HepG2 (cell line): ENCODE data around the gene CUL7. TPM values are rescaled to one million over a fixed set of nuclear protein-coding genes. Genes with fewer than 3 reads are reported as not detected.
A peak's percentile ranks its signal among the peaks of the same experiment; 100 is the strongest.

Experiments used
- ETV5 ChIP-seq: IDR thresholded peaks from 2 replicates; pipeline ENCODE4 v1.6.1; 2018; ENCODE audit warnings: missing biosample characterization, missing genetic modification reagents, inconsistent platforms, borderline replicate concordance
- FOXM1 ChIP-seq: sonication (generic); formaldehyde crosslinking; IDR thresholded peaks from 2 replicates; pipeline ENCODE4 v1.5.0; 2020; ENCODE audit warnings: missing genetic modification reagents
- KAT2B ChIP-seq: fragments of 150-350 bp; IDR thresholded peaks from 2 replicates; pipeline ENCODE4 v1.6.1; 2014; ENCODE audit warnings: low read depth, low read length, borderline replicate concordance
- KDM4B ChIP-seq: sonication (generic); formaldehyde crosslinking; IDR thresholded peaks from 2 replicates; pipeline ENCODE4 v1.4.0; 2020; ENCODE audit warnings: missing genetic modification reagents
- ONECUT2 ChIP-seq: sonication (generic); formaldehyde crosslinking; IDR thresholded peaks from 2 replicates; pipeline ENCODE4 v1.4.0; 2020; ENCODE audit warnings: missing genetic modification reagents
- RBAK ChIP-seq: sonication (generic); formaldehyde crosslinking; IDR thresholded peaks from 2 replicates; pipeline ENCODE4 v1.5.1; 2020; ENCODE audit warnings: mild to moderate bottlenecking, missing genetic modification reagents
- SOX5 ChIP-seq: IDR thresholded peaks from 2 replicates; pipeline ENCODE4 v1.6.1; 2016; ENCODE audit warnings: borderline replicate concordance
- YY1 ChIP-seq: IDR thresholded peaks from 2 replicates; pipeline ENCODE4 v1.6.1; 2011; ENCODE audit warnings: low read length, low read depth, moderate library complexity, mild to moderate bottlenecking; ENCODE audit not compliant: insufficient read depth, insufficient replicate concordance
- ZNF20 ChIP-seq: sonication (generic); formaldehyde crosslinking; IDR thresholded peaks from 2 replicates; pipeline ENCODE4 v1.4.0; 2020; ENCODE audit warnings: mild to moderate bottlenecking, moderate library complexity, missing genetic modification reagents
- ZNF563 ChIP-seq: sonication (generic); formaldehyde crosslinking; IDR thresholded peaks from 2 replicates; pipeline ENCODE4 v1.8.0; 2022; ENCODE audit warnings: mild to moderate bottlenecking, moderate library complexity, missing genetic modification reagents
- polyA plus RNA-seq, 8 experiments: library from polyadenylated mRNA; depleted of rRNA in 3 of 8; stranded (reverse) in 7 of 8; unstranded in 1 of 8; fragments of >200 nt; fragmentation: Illumina TruSeq in 4 of 8; extraction: Trizol in 4 of 8; gene quantifications; 2 replicates each; pipeline versions ENCODE4 v1.2.1 to v1.2.3, GENCODE V29; 2011 to 2016; ENCODE audit warnings: low read depth in 4 of 8, missing spikeins in 1 of 8, mixed read lengths in 1 of 8; ENCODE audit not compliant: insufficient read depth in 1 of 8
- total RNA-seq, 5 experiments: library from RNA; depleted of rRNA; stranded (reverse); fragments of >200 nt; fragmentation: Illumina TruSeq; extraction: Trizol; gene quantifications; 2 replicates each; pipeline ENCODE4 v1.2.3, GENCODE V29; 2016; ENCODE audit warnings: low read depth in 1 of 5
- TF ChIP-seq, protein P1 (sequence below): sonication (generic); formaldehyde crosslinking; IDR thresholded peaks from 2 replicates; pipeline ENCODE4 v1.5.1; 2020; ENCODE audit warnings: mild to moderate bottlenecking, missing genetic modification reagents, moderate library complexity
- TF ChIP-seq, protein P2 (sequence below): sonication (generic); formaldehyde crosslinking; conservative IDR thresholded peaks from 2 replicates; pipeline ENCODE4 v1.4.0; 2020; ENCODE audit warnings: mild to moderate bottlenecking, missing genetic modification reagents, moderate library complexity
- TF ChIP-seq, protein P3 (sequence below): sonication (generic); formaldehyde crosslinking; IDR thresholded peaks from 2 replicates; pipeline ENCODE4 v1.4.0; 2020; ENCODE audit warnings: low read depth, mild to moderate bottlenecking, missing genetic modification reagents
- TF ChIP-seq, protein P4 (sequence below): sonication (generic); formaldehyde crosslinking; conservative IDR thresholded peaks from 2 replicates; pipeline ENCODE4 v1.4.0; 2020; ENCODE audit warnings: missing genetic modification reagents
- TF ChIP-seq, protein P5 (sequence below): sonication (generic); formaldehyde crosslinking; IDR thresholded peaks from 2 replicates; pipeline ENCODE4 v1.5.0; 2020; ENCODE audit warnings: mild to moderate bottlenecking, missing genetic modification reagents, moderate library complexity
- TF ChIP-seq, protein P6 (sequence below): IDR thresholded peaks from 2 replicates; pipeline ENCODE4 v1.6.1; 2016; ENCODE audit warnings: low read depth

The CUL7 gene
- total and polyA plus RNA-seq, 2 of the 13 experiments (the other 11 are each of a cell fraction or from before 2014, with no cell fraction given) = 32.0 to 60.7 TPM

DNA sequence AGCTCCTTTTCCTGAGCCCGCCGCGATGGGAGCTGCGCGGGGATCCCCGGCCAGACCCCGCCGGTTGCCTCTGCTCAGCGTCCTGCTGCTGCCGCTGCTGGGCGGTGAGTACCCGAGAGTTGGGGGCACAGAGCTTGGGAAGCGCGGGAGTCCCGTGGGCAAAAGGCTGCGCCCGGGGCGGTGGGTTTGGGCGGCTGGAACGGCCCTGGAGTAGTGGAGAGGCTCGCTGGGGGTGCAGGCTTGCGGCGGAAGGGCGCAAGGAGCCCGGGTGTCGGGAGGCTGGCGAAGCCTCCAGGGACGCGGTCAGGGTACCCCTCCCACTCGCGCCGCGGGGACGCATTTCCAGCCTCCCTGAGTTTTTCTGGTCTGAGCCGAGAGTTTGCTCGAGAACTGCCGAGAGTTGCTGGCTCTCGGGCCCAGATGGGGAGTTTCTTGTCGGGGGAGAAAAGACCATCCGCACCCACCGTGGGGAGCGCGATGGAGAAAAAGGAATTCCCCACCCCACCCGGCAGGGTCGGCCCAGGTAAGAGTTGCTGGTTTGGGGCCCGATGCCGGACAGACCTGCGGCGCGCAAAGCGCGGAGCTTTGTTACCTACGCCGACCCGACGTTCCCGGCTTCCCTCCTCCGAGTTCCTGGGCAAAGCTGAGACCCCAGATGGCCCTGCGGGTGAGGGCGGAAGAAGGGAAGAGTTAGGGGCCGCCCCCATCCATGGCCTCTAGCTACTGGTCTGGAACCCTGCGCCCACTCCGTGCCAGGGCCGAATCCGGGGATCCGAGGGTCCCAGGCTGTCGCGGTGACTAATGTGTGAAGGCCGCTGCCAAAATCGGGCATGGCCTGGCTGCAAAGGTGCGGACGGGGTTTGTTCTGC is 23.0 kb upstream of the CUL7 start (continued):
- peak; percentile 24 for TF ChIP-seq YY1
- TF ChIP-seq, protein P1, sequence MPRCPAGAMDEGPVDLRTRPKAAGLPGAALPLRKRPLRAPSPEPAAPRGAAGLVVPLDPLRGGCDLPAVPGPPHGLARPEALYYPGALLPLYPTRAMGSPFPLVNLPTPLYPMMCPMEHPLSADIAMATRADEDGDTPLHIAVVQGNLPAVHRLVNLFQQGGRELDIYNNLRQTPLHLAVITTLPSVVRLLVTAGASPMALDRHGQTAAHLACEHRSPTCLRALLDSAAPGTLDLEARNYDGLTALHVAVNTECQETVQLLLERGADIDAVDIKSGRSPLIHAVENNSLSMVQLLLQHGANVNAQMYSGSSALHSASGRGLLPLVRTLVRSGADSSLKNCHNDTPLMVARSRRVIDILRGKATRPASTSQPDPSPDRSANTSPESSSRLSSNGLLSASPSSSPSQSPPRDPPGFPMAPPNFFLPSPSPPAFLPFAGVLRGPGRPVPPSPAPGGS = no peak; the same call in none of the 2 replicates
- TF ChIP-seq KAT2B = no peak
- TF ChIP-seq ZNF20 (CRISPR knock-in tag) = no peak
- TF ChIP-seq, protein P2, sequence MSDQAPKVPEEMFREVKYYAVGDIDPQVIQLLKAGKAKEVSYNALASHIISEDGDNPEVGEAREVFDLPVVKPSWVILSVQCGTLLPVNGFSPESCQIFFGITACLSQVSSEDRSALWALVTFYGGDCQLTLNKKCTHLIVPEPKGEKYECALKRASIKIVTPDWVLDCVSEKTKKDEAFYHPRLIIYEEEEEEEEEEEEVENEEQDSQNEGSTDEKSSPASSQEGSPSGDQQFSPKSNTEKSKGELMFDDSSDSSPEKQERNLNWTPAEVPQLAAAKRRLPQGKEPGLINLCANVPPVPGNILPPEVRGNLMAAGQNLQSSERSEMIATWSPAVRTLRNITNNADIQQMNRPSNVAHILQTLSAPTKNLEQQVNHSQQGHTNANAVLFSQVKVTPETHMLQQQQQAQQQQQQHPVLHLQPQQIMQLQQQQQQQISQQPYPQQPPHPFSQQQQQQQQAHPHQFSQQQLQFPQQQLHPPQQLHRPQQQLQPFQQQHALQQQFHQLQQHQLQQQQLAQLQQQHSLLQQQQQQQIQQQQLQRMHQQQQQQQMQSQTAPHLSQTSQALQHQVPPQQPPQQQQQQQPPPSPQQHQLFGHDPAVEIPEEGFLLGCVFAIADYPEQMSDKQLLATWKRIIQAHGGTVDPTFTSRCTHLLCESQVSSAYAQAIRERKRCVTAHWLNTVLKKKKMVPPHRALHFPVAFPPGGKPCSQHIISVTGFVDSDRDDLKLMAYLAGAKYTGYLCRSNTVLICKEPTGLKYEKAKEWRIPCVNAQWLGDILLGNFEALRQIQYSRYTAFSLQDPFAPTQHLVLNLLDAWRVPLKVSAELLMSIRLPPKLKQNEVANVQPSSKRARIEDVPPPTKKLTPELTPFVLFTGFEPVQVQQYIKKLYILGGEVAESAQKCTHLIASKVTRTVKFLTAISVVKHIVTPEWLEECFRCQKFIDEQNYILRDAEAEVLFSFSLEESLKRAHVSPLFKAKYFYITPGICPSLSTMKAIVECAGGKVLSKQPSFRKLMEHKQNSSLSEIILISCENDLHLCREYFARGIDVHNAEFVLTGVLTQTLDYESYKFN = no peak; the same call in 1 of the 2 replicates
- no peak for TF ChIP-seq SOX5
- no peak for TF ChIP-seq FOXM1
- TF ChIP-seq KDM4B (CRISPR knock-in tag) = no peak
- TF ChIP-seq, protein P3, sequence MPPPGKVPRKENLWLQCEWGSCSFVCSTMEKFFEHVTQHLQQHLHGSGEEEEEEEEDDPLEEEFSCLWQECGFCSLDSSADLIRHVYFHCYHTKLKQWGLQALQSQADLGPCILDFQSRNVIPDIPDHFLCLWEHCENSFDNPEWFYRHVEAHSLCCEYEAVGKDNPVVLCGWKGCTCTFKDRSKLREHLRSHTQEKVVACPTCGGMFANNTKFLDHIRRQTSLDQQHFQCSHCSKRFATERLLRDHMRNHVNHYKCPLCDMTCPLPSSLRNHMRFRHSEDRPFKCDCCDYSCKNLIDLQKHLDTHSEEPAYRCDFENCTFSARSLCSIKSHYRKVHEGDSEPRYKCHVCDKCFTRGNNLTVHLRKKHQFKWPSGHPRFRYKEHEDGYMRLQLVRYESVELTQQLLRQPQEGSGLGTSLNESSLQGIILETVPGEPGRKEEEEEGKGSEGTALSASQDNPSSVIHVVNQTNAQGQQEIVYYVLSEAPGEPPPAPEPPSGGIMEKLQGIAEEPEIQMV (CRISPR knock-in tag) = no peak
- no peak for TF ChIP-seq ONECUT2 (CRISPR knock-in tag)
- TF ChIP-seq, protein P4, sequence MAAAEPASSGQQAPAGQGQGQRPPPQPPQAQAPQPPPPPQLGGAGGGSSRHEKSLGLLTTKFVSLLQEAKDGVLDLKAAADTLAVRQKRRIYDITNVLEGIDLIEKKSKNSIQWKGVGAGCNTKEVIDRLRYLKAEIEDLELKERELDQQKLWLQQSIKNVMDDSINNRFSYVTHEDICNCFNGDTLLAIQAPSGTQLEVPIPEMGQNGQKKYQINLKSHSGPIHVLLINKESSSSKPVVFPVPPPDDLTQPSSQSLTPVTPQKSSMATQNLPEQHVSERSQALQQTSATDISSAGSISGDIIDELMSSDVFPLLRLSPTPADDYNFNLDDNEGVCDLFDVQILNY (CRISPR knock-in tag) = 0 out of 2 replicates have a peak, but pooled peaks have one; percentile 10
- TF ChIP-seq ETV5 = no peak; the same call in 1 of the 2 replicates
- TF ChIP-seq, protein P5, sequence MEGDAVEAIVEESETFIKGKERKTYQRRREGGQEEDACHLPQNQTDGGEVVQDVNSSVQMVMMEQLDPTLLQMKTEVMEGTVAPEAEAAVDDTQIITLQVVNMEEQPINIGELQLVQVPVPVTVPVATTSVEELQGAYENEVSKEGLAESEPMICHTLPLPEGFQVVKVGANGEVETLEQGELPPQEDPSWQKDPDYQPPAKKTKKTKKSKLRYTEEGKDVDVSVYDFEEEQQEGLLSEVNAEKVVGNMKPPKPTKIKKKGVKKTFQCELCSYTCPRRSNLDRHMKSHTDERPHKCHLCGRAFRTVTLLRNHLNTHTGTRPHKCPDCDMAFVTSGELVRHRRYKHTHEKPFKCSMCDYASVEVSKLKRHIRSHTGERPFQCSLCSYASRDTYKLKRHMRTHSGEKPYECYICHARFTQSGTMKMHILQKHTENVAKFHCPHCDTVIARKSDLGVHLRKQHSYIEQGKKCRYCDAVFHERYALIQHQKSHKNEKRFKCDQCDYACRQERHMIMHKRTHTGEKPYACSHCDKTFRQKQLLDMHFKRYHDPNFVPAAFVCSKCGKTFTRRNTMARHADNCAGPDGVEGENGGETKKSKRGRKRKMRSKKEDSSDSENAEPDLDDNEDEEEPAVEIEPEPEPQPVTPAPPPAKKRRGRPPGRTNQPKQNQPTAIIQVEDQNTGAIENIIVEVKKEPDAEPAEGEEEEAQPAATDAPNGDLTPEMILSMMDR (CRISPR knock-in tag) = 0 out of 2 replicates have a peak, but pooled peaks have one; percentile 1
- peak; percentile 58 for TF ChIP-seq ZNF563 (CRISPR knock-in tag)
- no peak for TF ChIP-seq RBAK (CRISPR knock-in tag)
- TF ChIP-seq, protein P6, sequence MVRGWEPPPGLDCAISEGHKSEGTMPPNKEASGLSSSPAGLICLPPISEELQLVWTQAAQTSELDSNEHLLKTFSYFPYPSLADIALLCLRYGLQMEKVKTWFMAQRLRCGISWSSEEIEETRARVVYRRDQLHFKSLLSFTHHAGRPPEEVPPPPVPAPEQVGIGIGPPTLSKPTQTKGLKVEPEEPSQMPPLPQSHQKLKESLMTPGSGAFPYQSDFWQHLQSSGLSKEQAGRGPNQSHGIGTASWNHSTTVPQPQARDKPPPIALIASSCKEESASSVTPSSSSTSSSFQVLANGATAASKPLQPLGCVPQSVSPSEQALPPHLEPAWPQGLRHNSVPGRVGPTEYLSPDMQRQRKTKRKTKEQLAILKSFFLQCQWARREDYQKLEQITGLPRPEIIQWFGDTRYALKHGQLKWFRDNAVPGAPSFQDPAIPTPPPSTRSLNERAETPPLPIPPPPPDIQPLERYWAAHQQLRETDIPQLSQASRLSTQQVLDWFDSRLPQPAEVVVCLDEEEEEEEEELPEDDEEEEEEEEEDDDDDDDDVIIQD (CRISPR knock-in tag) = no peak
